PC-3 (cell line): ENCODE measurements around the gene CHRNE. TPM values are rescaled to one million over a fixed set of nuclear protein-coding genes. Genes with fewer than 3 reads are reported as not detected.
A peak's percentile ranks its signal among the peaks of the same experiment; 100 is the strongest.

ENCODE experiments used
- ATAC-seq: fragments of 200-7000 bp; cut with Tn5 transposase; 2 replicates; pipeline ENCODE4 v1.9.1; 2020; ENCODE audit warnings: mild to moderate bottlenecking, moderate library complexity
- BruUV-seq: library from RNA; stranded (reverse); fragments of 400-500 nt; replicated peaks from 2 replicates; lab custom pipeline; 2021; lab: Mats Ljungman, UMichigan
- CTCF ChIA-PET: fragments of 300-600 bp; sonication (Branson Sonifier 250); formaldehyde crosslinking; loops from one replicate; lab custom pipeline; 2022; ENCODE audit warnings: antibody characterized with exemption; lab: Charles Lee
- POLR2A ChIA-PET: fragments of 300-600 bp; sonication (Branson Sonifier 250); formaldehyde crosslinking; loops from one replicate; lab custom pipeline; 2022; ENCODE audit warnings: antibody characterized with exemption; ENCODE audit not compliant: unreplicated experiment; lab: Charles Lee
- DNase-seq: peaks from one replicate; pipeline ENCODE4 v3.0.0-alpha.2; 2015
- H2AFZ ChIP-seq: fragments of 300-600 bp; sonication (generic); 2 replicates; pipeline ENCODE4 v1.6.0; 2016; ENCODE audit warnings: antibody characterized with exemption, low read length
- H3F3A ChIP-seq: fragments of 300-600 bp; sonication (generic); one replicate; pipeline ENCODE4 v1.6.0; 2017; ENCODE audit warnings: antibody characterized with exemption, low read length, control low read depth, mild to moderate bottlenecking; ENCODE audit not compliant: unreplicated experiment
- H3K27ac ChIP-seq: fragments of 300-600 bp; sonication (generic); 2 replicates; pipeline ENCODE4 v1.5.1; 2016; ENCODE audit warnings: mild to moderate bottlenecking, low read length
- H3K27me3 ChIP-seq: fragments of 300-600 bp; sonication (generic); 2 replicates; pipeline ENCODE4 v1.6.1; 2016; ENCODE audit warnings: low read length, mixed read lengths
- H3K36me3 ChIP-seq: fragments of 300-600 bp; sonication (generic); 2 replicates; pipeline ENCODE4 v1.6.1; 2016; ENCODE audit warnings: low read depth, mixed run types, low read length, mixed read lengths
- H3K4me1 ChIP-seq: fragments of 300-600 bp; sonication (generic); 2 replicates; pipeline ENCODE4 v1.5.1; 2016; ENCODE audit warnings: low read length; ENCODE audit not compliant: insufficient read depth
- H3K4me2 ChIP-seq: fragments of 300-600 bp; sonication (generic); 2 replicates; pipeline ENCODE4 v1.6.0; 2016; ENCODE audit warnings: low read length
- H3K4me3 ChIP-seq: fragments of 300-600 bp; sonication (generic); 2 replicates; pipeline ENCODE4 v1.5.1; 2016; ENCODE audit warnings: mild to moderate bottlenecking, low read length, mixed read lengths
- H3K79me2 ChIP-seq: fragments of 300-600 bp; sonication (generic); 2 replicates; pipeline ENCODE4 v1.6.1; 2017; ENCODE audit warnings: low read length, mixed read lengths
- H3K9ac ChIP-seq: fragments of 300-600 bp; sonication (generic); 2 replicates; pipeline ENCODE4 v1.6.0; 2016; ENCODE audit warnings: mild to moderate bottlenecking, low read length
- H3K9me2 ChIP-seq: fragments of 300-600 bp; sonication (generic); replicated peaks from 2 replicates; pipeline ENCODE4 v1.6.1; 2016; ENCODE audit warnings: mixed run types, low read length, mixed read lengths
- H3K9me3 ChIP-seq: fragments of 300-600 bp; sonication (generic); 2 replicates; pipeline ENCODE4 v1.6.1; 2016; ENCODE audit warnings: low read length, mixed read lengths
- H4K20me1 ChIP-seq: fragments of 300-600 bp; sonication (generic); 2 replicates; pipeline ENCODE4 v1.6.1; 2016; ENCODE audit warnings: low read length, mixed read lengths
- CTCF ChIP-seq: fragments of 300-600 bp; sonication (generic); conservative IDR thresholded peaks from 2 replicates; pipeline ENCODE4 v1.5.1; 2017; ENCODE audit warnings: antibody characterized with exemption, low read depth, mild to moderate bottlenecking, low read length
- EZH2 ChIP-seq: fragments of 300-600 bp; sonication (generic); IDR thresholded peaks from one replicate; pipeline ENCODE4 v1.6.1; 2017; ENCODE audit warnings: antibody characterized with exemption, mild to moderate bottlenecking, low read length; ENCODE audit not compliant: unreplicated experiment
- EZH2phosphoT487 ChIP-seq: fragments of 300-600 bp; sonication (generic); IDR thresholded peaks from 2 replicates; pipeline ENCODE4 v1.6.1; 2018; ENCODE audit warnings: mild to moderate bottlenecking, antibody characterized with exemption, low read length, borderline replicate concordance
- intact Hi-C: fragments of 100-400 bp; cut with micrococcal nuclease; formaldehyde crosslinking; loops from 2 replicates; pipeline ENCODE4 v1.9.0; 2023
- total RNA-seq: library from RNA; depleted of rRNA; stranded (reverse); fragments of >200 nt; gene quantifications from 2 replicates; pipeline ENCODE4 v1.2.3, GENCODE V29; 2014

Gene CHRNE
- total RNA-seq, 1 experiment from 2014 or later: 0.11 TPM

- CTCF ChIA-PET: no interaction called here
- Histone ChIP-seq H3K27me3 (no peaks in the 10 kb centered on the region), H2AFZ (no peak overlapping the region), H3K36me3 (peaks cover 28% of the 10 kb centered on the region), H3K4me1 (peaks cover 36% of the 10 kb centered on the region), H3K4me2 (peak overlapping the region; percentile 98), H3K4me3 (peak overlapping the region; percentile 90), H3K9me2 (no peaks in the 10 kb centered on the region), H3K9ac (peak overlapping the region; percentile 93), H3K27ac (peak overlapping the region; percentile 28), H4K20me1 (peaks cover 26% of the 10 kb centered on the region), H3K9me3 (no peaks in the 10 kb centered on the region), H3K79me2 (peaks cover 71% of the 10 kb centered on the region), H3F3A (no peaks in the 10 kb centered on the region)
- BruUV-seq: TSS peak; percentile 56
- DNase-seq (no peak), ATAC-seq (no peak)
- TF ChIP-seq CTCF (no peak), EZH2phosphoT487 (no peak), EZH2 (no peak)
- intact Hi-C loops: loop anchor here (2.0 kb wide), 1 partner anchor 50 kb away; the partner anchor contains the start of genes INCA1 and KIF1C
- POLR2A ChIA-PET: no interaction called here
These were observed 43.5 kb upstream of the CHRNE start for GRCh38 chr17:4946312-4946976.

GRCh38 chr17:4945944-4946280, 43.0 kb upstream of the CHRNE start:
- Histone ChIP-seq H2AFZ (no peak overlapping the region), H3K9me3 (no peaks in the 10 kb centered on the region), H3K4me1 (peaks cover 38% of the 10 kb centered on the region), H3F3A (no peaks in the 10 kb centered on the region), H4K20me1 (peaks cover 26% of the 10 kb centered on the region), H3K36me3 (peaks cover 28% of the 10 kb centered on the region), H3K9ac (peak overlapping the region; percentile 93), H3K27ac (peak overlapping the region; percentile 74), H3K4me3 (peak overlapping the region; percentile 90), H3K4me2 (peak overlapping the region; percentile 98), H3K9me2 (no peaks in the 10 kb centered on the region), H3K27me3 (no peaks in the 10 kb centered on the region), H3K79me2 (peaks cover 77% of the 10 kb centered on the region)
- ATAC-seq: no peak
- BruUV-seq: no TSS peak
- ChIA-PET POLR2A (interaction anchor here (0.5 to 0.6 kb wide), 2 partner anchors 18 to 20 kb away, joined by 3 read pairs; no protein-coding TSS in a partner anchor), CTCF (no interaction called here)
- intact Hi-C loops: loop anchor here (2.0 kb wide), 1 partner anchor 51 kb away; the partner anchor contains the start of genes INCA1 and KIF1C
- no peak for DNase-seq
- TF ChIP-seq EZH2 (no peak), CTCF (no peak), EZH2phosphoT487 (no peak)
